GM18520 (cell line): ENCODE measurements around the gene KCNMB4.

ENCODE experiments used
- ATAC-seq: cut with Tn5 transposase; IDR thresholded peaks from one replicate; pipeline ENCODE4 v1.9.1; 2021; ENCODE audit not compliant: unreplicated experiment

Gene KCNMB4

GRCh38 chr12:70430400-70430799 is 64.3 kb downstream of the KCNMB4 start:
- ATAC-seq: no peak

GRCh38 chr12:70436836-70437235 is 70.7 kb downstream of the KCNMB4 start:
- no peak for ATAC-seq

- ATAC-seq: no peak
Observed at GRCh38 chr12:70443062-70443673, 77.1 kb downstream of the KCNMB4 start.

- no peak for ATAC-seq
Observed at GRCh38 chr12:70444903-70445302, 78.8 kb downstream of the KCNMB4 start.

- ATAC-seq: no peak
Observed at GRCh38 chr12:70448371-70448770, 82.3 kb downstream of the KCNMB4 start.

- ATAC-seq: no peak
Observed at GRCh38 chr12:70449074-70449752, 83.1 kb downstream of the KCNMB4 start.

GRCh38 chr12:70449753-70450341 is 83.8 kb downstream of the KCNMB4 start:
- ATAC-seq: no peak

- no peak for ATAC-seq
Observed at GRCh38 chr12:70451528-70451927, 85.4 kb downstream of the KCNMB4 start.

- no peak for ATAC-seq
Observed at GRCh38 chr12:70456953-70457352, 90.9 kb downstream of the KCNMB4 start.

GRCh38 chr12:70459786-70460185 is 93.7 kb downstream of the KCNMB4 start:
- ATAC-seq: no peak

GRCh38 chr12:70463997-70464396 is 97.9 kb downstream of the KCNMB4 start:
- ATAC-seq: no peak

GRCh38 chr12:70466753-70467152 is 100.7 kb downstream of the KCNMB4 start:
- no peak for ATAC-seq

- ATAC-seq: no peak
Observed at GRCh38 chr12:70467476-70467875, 101.4 kb downstream of the KCNMB4 start.

GRCh38 chr12:70467918-70468733 is 102.0 kb downstream of the KCNMB4 start:
- ATAC-seq: no peak

GRCh38 chr12:70468741-70469140 is 102.7 kb downstream of the KCNMB4 start:
- no peak for ATAC-seq

GRCh38 chr12:70469221-70469820 is 103.2 kb downstream of the KCNMB4 start:
- no peak for ATAC-seq

GRCh38 chr12:70482764-70483163 is 116.7 kb downstream of the KCNMB4 start:
- no peak for ATAC-seq
